Loucy (cell line): Measurements from ENCODE around the gene PATL1.

Experiments
- EZH2phosphoT487 ChIP-seq: fragments of 200-600 bp; IDR thresholded peaks from 2 replicates; pipeline ENCODE4 v1.6.1; 2018; ENCODE audit warnings: antibody characterized with exemption, mild to moderate bottlenecking, moderate library complexity, borderline replicate concordance
- TF ChIP-seq, protein P1 (sequence below): fragments of 200-600 bp; sonication (generic); conservative IDR thresholded peaks from 2 replicates; pipeline ENCODE4 v1.5.1; 2014; ENCODE audit warnings: mild to moderate bottlenecking, antibody characterized with exemption, low read length

DNA sequence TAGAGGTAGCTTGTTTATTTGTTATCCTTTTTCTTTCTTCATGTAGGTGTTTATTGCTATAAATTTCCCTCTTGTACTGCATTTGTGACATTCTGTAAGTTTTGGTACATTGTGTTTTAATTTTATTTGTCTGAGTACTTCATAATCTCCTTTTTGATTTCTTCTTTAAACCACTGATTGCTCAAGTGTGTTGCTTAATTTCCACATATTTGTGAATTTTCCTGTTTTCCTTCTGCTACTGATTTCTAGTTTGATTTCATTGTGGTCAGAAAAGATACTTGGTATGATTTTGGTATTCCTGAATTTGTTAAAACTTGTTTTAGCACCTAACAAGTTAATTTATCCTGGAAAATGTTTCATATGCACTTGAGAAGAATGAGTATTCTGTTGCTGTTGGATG, 29.7 kb upstream of the PATL1 start:
- TF ChIP-seq, protein P1, sequence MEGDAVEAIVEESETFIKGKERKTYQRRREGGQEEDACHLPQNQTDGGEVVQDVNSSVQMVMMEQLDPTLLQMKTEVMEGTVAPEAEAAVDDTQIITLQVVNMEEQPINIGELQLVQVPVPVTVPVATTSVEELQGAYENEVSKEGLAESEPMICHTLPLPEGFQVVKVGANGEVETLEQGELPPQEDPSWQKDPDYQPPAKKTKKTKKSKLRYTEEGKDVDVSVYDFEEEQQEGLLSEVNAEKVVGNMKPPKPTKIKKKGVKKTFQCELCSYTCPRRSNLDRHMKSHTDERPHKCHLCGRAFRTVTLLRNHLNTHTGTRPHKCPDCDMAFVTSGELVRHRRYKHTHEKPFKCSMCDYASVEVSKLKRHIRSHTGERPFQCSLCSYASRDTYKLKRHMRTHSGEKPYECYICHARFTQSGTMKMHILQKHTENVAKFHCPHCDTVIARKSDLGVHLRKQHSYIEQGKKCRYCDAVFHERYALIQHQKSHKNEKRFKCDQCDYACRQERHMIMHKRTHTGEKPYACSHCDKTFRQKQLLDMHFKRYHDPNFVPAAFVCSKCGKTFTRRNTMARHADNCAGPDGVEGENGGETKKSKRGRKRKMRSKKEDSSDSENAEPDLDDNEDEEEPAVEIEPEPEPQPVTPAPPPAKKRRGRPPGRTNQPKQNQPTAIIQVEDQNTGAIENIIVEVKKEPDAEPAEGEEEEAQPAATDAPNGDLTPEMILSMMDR, result no peak
- TF ChIP-seq EZH2phosphoT487, result no peak
